ENCODE data around the gene STAP1.
"Not testable (repeated sequence)": the region's sequence is repeated elsewhere in the genome, so short reads cannot be mapped to it uniquely, and the experiment has no call there.

Gene STAP1, protein sequence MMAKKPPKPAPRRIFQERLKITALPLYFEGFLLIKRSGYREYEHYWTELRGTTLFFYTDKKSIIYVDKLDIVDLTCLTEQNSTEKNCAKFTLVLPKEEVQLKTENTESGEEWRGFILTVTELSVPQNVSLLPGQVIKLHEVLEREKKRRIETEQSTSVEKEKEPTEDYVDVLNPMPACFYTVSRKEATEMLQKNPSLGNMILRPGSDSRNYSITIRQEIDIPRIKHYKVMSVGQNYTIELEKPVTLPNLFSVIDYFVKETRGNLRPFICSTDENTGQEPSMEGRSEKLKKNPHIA

DNA sequence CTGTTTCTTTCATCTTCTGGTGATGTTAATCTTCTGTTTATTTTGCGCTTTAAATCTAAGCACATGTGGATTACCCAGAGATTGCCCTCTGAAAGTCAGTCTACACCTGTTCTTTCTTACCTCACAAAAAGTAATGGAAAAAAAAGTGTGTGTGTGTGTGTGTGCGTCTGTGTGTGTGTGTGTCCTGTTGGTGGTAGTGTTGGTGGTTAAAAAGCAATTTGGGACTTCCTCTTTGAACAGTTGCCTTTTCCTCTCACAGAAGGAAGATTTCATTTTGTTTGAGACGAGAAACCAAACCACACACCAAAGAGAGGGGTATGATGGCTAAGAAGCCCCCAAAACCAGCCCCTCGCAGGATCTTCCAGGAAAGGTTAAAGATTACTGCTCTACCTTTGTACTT is at the start of gene STAP1:
Gene STAP1, plus strand, starts transcription at position 235 of the 400 bp plus-strand sequence. Its CDS starts 83 bp downstream, at position 318.
- DNase-seq (ENCODE audit: low read depth in 2 of 2), result no peak

DNA sequence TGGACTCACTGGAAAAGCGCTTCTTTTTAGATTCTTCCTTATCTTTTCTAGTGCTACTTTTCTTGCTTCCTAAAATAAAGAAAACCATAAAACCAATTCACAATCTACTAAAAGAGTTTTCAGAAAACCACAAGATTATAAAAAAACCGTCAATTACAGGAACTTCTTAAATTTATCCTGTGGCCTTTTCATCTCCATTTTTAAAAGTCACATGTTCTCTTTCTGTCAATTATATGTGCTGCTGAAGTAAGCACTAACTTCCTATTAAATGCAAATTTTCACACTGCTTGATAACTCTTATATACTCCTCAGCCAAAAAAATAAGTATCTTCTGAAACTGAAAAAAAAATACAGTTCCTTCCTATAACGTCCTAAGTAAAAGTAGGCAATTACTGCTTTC is 46.0 kb upstream of the STAP1 start:
- no peak for DNase-seq (ENCODE audit: low read depth in 2 of 2)

DNA sequence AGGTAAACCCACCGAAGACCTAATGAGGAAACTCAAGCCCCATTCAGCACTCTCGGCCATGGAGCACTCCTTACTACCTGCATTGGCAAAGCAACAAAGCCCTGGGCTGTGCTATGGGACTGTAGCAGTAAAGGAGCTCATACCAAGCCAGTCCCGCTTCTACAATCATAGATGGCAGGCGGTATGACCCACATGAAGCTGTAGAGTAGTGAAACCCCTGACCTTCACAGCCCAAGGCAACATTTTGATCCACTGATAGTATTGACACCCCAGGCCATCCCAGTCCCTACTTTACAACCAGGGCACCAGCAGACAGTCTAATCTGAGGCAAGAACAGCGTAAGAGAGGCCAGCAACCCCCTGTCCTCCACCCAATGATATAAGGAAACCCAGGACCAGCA is 38.4 kb upstream of the STAP1 start:
- DNase-seq (ENCODE audit: low read depth in 2 of 2), result no peak

DNA sequence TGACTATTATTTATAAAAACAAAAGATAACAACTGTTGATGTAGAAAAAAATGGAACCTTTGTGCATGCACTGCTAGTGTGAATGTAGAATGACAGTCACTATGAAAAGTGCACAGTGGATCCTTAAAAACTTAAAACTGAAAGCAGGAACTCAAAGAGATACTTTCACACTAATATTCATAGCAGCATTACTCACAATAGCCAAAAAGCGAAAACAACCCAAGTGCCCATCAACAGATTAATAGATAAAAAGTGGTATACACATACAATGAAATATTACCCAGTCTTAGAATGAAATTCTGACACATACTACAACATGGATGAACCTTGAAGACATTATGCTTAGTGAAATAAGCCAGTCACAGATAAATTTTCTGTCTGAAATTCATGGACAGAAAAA is 37.0 kb upstream of the STAP1 start:
- no peak for DNase-seq (ENCODE audit: low read depth in 2 of 2)

DNA sequence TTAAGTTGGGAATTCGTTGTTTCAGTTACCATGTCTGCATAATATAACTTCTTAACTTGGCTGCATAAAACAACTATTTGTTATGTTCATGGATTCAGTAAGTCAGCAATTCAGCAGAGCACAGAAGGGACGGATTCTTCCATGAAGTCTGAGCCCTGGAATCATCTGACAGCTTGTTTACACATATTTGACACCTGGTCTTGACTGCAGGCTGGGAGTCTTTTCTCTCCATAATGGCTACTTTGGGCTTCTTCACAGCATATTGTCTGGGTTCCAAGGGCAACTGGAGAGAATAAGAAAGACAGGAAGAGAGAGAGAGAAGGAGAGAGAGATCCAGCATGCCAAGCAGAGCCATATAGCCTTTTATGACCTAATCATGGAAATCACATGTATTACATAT is 36.3 kb upstream of the STAP1 start:
- no peak for DNase-seq (ENCODE audit: low read depth in 2 of 2)

DNA sequence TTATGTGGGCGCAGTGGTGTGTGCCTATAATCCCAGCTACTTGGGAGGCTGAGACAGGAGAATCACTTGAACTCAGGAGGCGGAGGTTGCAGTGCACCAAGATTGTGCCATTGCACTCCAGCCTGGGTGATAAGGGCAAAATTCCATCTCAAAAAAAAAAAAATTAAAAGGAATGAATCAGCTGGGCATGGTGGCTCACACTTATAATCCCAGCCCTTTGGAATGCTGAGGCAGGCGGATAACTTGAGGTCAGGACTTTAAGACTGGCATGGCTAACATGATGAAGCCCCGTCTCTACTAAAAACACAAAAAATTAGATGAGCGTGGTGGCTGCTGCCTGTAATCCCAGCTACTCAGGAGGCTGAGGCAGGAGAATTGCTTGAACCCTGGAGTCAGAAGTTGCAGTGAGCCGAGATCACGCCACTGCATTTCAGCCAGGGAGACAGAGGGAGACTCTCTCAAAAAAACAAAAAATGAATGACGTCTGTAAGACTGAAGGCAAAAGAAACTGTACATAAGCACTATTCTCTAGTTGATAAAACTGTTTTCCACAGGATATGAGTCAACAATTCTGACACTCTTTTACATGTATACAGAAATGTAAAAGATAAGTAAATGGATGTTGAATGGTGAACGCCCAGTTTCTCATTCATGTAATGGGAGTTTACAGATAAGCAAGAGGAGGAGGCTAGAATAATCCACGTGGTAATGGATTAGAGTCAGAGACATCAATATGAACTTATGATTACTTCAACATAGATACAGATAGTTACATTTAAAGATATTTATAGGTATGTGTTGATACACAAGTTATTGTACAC is 35.5 kb upstream of the STAP1 start:
- no peak for DNase-seq (ENCODE audit: low read depth in 2 of 2)

DNA sequence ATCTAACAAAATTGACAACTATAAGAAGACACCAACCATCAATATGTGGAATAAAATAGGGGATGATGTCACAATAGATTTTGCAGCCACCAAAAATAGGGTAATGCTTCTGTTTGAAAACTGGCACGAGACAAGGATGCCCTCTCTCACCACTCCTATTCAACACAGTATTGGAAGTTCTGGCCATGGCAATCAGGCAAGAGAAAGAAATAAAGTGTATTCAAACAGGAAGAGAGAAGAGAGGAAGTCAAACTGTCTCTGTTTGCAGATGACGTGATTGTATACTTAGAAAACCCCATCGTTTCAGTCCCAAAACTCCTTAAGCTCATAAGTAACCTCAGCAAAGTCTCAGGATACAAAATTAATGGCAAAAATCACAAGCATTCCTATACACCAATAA is 34.4 kb upstream of the STAP1 start:
- DNase-seq (ENCODE audit: low read depth in 2 of 2), result not testable (repeated sequence)

DNA sequence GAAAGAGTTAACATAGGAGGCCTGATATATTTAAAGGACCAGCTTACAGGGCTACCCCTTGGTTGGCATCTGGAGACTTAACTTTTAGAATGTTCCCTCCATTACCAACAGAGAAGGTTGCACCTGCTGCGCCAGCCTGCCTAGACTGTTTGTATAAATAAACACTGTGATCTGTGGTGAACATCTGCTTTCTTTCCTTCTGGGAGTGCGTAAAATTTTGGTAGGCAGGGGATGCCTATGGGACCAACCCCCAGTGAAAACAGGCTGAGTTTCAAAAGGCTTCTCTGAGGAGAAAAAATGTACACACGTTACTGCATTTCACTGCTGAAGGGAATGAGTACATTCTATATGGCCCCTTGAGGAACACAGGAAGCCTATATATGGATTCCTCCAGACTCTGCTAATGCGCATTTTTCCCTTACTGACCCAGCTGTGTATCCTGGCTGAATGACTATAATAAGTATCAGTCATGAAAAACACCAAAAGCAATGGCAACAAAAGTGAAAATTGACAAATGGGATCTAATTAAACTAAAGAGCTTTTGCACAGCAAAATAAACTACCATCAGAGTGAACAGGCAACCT is 27.1 kb upstream of the STAP1 start:
- no peak for DNase-seq (ENCODE audit: low read depth in 2 of 2)

DNA sequence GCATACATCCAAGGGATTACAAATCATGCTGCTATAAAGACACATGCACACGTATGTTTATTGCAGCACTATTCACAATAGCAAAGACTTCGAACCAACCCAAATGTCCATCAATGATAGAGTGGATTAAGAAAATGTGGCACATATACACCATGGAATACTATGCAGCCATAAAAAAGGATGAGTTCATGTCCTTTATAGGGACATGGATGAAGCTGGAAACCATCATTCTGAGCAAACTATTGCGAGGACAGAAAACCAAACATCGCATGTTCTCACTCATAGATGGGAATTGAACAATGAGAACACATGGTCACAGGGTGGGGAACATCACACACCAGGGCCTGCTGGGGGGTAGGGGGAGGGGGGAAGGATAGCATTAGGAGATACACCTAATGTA is 26.1 kb upstream of the STAP1 start:
- DNase-seq (ENCODE audit: low read depth in 2 of 2), result not testable (repeated sequence)

DNA sequence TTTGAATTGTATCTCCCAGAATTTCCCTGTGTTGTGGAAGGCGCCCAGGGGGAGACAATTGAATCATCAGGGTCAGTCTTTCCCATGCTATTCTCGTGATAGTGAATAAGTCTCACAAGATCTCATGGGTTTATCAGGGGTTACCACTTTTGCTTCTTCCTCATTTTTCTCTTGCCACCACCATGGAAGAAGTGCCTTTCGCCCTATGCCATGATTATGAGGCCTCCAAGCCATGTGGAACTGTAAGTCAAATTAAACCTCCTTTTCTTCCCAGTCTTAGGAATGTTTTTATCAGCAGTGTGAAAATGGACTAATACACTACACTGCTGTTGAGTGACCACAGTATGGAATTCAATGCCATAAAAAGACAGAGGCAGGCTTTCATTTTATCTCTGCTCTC is 25.4 kb upstream of the STAP1 start:
- DNase-seq (ENCODE audit: low read depth in 2 of 2), result no peak

DNA sequence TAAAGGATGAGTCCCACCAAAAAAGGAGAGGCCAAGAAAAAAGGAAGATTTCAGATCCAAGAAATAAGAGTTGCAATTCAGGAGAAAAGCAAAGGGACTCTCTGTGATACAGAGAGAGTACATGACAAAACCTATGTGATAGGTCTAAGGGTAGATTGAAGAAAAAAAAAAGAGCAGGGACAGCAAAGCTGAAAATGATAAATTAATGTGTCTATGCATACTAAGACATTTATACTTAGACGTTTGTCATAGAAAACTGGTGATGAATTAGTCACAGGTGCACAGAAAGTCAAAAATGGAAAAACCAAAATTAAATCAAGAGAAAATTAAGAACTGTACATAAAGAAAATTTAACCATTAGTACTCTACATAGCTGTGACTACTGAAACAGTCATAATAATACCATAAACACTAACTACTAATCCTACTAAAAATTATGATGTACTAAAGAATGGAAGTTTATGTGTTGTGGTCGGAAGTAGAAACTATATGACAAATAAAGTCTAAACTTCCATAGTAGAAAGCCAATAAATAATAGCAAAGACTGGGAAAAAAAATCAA is 23.2 kb upstream of the STAP1 start:
- no peak for DNase-seq (ENCODE audit: low read depth in 2 of 2)

DNA sequence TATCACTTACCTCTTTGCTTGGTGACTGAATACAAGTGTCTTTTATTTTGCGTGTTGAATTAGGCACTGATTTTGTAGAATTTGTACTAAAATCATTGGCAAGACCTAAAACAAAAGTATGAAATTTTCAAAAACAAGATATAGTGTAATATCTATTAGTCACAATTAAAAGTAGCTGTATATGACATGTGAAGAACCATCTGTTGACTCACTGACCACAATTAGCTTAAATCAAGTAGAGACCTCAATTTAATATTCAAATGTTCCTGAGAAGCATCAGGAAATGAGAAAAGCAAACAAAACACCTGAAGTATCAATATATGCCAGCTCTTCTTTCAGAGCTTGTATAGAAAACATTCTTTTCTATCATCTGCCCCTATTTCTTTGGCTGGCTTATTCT is 18.7 kb upstream of the STAP1 start:
- DNase-seq (ENCODE audit: low read depth in 2 of 2), result no peak

DNA sequence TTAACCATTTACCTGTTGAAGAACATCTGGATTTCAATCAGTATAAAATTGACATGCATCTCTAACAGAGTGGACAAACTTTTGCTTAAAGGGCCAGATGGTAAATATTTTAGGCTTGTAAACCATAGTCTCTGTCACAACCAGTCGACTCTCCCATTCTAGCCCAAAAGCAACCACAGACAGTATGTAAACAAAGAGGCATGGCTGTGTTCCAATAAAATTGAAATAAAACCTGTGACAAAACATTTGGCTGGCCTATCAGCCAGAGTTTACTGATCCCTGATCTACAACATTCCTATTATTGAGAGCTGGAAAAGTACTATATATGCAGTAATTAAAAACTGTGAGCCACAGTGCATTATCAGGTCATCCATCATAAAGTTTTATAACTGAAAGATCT is 16.5 kb upstream of the STAP1 start:
- no peak for DNase-seq (ENCODE audit: low read depth in 2 of 2)

DNA sequence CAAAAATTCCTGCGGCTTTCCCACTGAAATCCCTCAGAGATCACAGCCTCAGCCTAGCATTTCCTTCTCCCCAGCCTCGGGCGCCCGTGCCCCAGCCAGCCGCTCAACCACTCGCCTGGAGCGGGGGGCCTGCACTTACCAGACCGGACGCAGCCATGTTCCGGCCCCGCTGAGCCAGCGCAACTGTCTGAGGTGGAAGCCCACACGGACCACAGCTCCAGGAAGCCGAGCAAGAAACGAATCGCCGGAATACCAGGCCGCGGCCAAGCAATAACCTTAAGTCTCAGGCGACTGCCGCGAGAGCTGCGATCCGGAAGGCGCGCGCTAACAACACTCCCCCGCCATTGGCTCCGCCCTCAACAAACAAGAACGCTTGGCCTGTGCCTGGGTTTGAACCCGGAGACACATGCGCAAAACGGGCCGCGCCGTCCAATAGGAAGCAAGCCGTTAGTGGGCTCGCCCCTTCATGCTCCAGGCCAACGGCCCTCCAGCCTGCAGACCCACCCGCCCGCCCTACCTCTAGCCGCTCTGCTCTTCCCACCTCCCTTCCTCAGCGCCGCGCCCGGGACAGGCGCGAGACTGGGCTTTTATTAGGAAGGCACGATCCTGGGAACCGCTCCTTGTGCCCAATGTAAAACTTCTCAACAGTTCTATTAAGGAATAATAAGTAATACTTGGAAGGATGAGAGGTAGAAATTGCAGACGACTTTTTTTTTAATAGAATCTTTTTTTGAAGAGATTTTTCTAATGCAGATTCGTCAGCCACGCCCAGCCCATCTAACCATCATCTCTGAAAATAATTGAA is 13.1 kb upstream of the STAP1 start, which contains the start of gene CENPC:
Gene CENPC, minus strand, starts transcription at position 305 of the 805 bp plus-strand sequence. Its CDS starts 148 bp downstream, at position 157.
- peak; percentile 88 to 94 for DNase-seq (ENCODE audit: low read depth in 2 of 2)

DNA sequence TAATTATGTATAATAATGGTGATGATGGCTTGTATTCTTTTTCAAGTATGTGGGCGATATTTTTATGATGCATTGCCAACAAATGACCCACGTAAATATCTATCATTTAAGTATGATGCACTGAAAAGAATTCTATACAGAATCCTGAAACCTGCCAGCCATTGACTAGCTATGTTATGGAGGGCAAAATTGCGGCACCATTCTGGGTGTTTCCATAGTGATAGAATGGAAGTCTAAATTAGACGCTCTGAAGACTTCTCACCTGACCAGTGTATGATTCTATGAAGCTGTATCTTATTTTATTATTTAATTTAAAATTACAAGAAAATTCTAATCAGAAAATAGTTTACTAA is 12.5 kb upstream of the STAP1 start:
- no peak for DNase-seq (ENCODE audit: low read depth in 2 of 2)

DNA sequence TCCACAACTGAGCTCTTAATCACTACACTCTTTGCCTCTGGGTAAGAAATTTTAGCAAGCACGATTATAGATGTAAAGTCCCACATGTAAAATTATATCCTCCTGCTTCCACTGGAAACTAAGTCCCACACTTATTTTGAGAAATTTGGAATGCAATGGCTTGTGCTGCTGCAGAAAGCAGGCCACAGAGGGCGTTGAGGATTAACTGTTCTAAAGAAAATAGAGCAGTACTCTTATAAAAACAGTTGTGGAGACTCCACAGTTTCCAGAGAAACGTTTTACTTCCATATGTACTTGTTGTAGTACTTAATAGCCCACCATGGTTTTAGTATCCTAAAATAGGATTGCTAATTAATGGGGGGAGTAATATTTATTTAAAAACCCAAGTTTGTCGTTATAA is 11.6 kb upstream of the STAP1 start:
- no peak for DNase-seq (ENCODE audit: low read depth in 2 of 2)

DNA sequence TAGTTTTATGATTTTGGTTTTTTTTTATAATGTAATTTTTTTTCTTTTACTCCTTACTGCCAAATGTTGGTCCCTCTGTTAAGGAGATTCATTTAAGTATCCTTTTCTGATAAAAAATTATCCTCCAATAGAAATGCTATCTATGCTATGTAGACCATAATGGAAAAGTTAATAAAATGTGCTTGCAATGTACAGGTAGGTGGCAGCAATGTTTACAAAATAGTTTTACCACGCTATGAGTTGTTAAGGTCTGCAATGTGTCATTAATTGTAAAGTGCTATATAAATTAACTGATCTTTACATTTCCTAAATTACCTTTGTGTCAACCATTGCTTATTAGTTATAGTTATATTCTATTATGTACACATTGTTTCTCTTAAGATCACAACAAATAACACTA is 9.4 kb upstream of the STAP1 start:
- DNase-seq (ENCODE audit: low read depth in 2 of 2), result no peak

DNA sequence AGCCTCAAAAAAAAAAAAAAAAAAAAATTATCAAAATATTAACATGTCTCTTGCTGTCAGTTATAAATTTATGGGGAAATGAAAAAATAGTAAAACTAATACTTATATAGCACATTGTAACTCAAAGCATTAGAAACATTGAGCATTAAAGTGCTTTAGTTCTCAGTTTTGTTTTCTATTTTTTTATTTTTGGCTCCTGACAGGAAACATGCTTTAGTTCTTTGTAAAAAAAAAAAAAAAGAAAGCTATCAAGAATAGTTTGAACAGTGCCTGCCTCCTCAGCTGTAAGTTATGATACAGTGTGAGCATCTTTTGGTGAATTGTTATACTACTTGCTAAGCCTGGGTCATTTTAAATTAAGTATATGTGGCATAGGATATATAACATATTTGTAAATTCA is 8.1 kb upstream of the STAP1 start:
- DNase-seq (ENCODE audit: low read depth in 2 of 2), result no peak

DNA sequence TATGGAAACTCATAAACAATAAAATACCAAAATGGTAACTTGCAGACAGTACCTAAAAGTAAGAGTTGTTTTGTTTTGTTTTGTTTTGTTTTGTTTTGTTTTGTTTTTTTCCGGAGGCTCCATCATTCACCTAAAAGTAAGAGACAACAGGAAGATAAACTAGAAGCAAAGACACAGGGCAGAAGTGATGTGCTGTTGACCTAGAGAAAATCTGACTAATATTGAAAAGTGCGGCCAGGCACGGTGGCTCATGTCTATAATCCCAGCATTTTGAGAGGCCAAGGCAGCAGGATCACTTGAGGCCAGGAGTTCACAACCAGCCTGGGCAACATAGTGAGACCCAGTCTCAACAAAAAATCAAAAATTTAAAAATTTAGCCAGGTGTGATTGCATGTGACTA is 7.7 kb upstream of the STAP1 start:
- DNase-seq (ENCODE audit: low read depth in 2 of 2), result no peak

DNA sequence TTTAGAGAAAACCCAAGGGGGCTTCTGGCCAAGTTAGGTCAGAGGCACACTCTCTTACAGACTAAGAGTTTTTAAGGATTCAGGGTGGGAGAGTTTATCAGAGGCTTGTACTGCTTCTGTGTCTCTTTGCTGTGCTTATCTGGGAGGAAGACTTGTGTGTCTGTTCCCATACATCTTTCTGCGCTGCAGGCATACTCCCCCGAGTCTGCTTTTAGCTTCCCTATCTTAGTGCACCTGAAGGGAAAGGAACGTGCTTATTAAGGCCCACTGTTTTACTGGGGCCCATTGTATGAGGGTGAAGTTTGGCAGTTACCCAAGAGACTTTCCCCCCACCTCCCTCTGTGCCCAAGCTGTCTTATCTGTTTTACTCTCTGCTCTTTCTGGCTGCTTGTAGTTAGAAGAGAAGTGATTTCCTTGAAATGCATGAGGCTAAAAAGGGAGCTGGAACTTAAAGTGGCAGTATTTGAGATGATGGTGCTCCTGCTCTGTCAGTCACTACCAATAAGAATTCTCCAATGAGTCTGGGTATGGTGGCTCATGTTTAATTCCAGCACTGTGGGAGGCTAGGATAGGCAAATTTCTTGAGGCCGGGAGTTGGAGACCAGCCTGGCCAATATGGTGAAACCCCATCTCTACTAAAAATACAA is 6.3 kb upstream of the STAP1 start:
- DNase-seq (ENCODE audit: low read depth in 2 of 2), result not testable (repeated sequence)

DNA sequence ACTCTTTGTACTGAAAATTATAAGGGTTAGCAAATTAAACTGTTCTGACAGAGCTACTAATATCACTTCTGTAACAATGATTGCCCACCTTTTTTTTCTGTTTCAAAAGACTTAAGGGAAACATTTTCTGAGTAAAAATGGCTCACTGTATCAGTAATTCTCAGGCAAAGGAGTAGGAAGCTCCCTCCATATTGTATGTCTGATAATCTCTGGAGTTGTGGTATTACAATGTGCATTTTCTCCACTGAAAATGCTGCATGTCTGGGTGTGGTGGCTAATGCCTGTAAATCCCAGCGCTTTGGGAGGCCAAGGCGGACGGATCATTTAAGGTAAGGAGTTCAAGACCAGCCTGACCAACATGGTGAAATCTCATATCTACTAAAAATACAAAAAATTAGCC is 4.4 kb upstream of the STAP1 start:
- no peak for DNase-seq (ENCODE audit: low read depth in 2 of 2)
